Measurements from ENCODE around the gene CACNB4.
A peak's percentile ranks its signal among the peaks of the same experiment; 100 is the strongest.

CACNB4 gene

DNA sequence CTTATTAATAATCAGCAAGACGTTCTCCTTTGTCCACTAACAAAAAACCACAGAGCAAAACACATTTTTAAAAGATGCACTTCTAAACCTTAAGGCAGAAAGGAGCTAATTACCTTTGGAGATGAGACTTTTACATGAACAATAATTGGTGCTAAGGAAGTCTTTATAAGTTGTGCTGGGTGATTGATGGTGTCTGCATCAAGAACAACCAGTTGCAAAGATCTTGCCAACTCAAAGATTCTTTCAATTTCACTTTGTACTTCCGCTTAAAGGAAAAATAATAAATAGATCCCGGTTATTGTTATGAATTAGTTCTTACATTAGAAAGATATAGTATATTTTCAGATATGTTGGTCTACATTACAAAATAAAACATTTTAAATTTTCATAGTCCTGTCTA is 243.7 kb downstream of the CACNB4 start:
- H3K27ac ChIP-seq (ENCODE audit: low read depth, low read length, poor library complexity, severe bottlenecking) = no peak overlapping the region
- TF ChIP-seq, protein P1, sequence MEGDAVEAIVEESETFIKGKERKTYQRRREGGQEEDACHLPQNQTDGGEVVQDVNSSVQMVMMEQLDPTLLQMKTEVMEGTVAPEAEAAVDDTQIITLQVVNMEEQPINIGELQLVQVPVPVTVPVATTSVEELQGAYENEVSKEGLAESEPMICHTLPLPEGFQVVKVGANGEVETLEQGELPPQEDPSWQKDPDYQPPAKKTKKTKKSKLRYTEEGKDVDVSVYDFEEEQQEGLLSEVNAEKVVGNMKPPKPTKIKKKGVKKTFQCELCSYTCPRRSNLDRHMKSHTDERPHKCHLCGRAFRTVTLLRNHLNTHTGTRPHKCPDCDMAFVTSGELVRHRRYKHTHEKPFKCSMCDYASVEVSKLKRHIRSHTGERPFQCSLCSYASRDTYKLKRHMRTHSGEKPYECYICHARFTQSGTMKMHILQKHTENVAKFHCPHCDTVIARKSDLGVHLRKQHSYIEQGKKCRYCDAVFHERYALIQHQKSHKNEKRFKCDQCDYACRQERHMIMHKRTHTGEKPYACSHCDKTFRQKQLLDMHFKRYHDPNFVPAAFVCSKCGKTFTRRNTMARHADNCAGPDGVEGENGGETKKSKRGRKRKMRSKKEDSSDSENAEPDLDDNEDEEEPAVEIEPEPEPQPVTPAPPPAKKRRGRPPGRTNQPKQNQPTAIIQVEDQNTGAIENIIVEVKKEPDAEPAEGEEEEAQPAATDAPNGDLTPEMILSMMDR (IDR thresholded peaks at IDR 0.05; ENCODE audit: low read length) = no peak
- no peak for TF ChIP-seq EZH2 (IDR thresholded peaks at IDR 0.05; ENCODE audit: borderline replicate concordance, low read length)
- no peak overlapping the region for H3K4me3 ChIP-seq (ENCODE audit: low read depth, low read length, poor library complexity, severe bottlenecking)
- H3K9ac ChIP-seq (ENCODE audit: low read length) = no peak overlapping the region
- no peaks in the 10 kb centered on the region for H3K9me3 ChIP-seq (ENCODE audit: low read length)
- H3K36me3 ChIP-seq (ENCODE audit: insufficient read depth, low read length) = no peaks in the 10 kb centered on the region
- H3K27me3 ChIP-seq (ENCODE audit: insufficient read depth, low read length) = no peaks in the 10 kb centered on the region
- 0 out of 2 replicates have a peak overlapping the region, but pooled peaks have one; percentile 35 for H3K4me2 ChIP-seq (ENCODE audit: low read length)
- no peaks in the 10 kb centered on the region for H3F3A ChIP-seq (ENCODE audit: insufficient read depth, low read length)
- H2AFZ ChIP-seq (ENCODE audit: low read length) = peak overlapping the region; percentile 41; the same call in 1 of the 2 replicates
- no peaks in the 10 kb centered on the region for H3K79me2 ChIP-seq (ENCODE audit: insufficient read depth, low read length)
- peaks cover 9% of the 10 kb centered on the region for H3K4me1 ChIP-seq (ENCODE audit: insufficient read depth, low read length, severe bottlenecking)
- H4K20me1 ChIP-seq (ENCODE audit: insufficient read depth, low read length) = no peaks in the 10 kb centered on the region
- H3K9me2 ChIP-seq (ENCODE audit: low read depth, low read length) = no peaks in the 10 kb centered on the region

DNA sequence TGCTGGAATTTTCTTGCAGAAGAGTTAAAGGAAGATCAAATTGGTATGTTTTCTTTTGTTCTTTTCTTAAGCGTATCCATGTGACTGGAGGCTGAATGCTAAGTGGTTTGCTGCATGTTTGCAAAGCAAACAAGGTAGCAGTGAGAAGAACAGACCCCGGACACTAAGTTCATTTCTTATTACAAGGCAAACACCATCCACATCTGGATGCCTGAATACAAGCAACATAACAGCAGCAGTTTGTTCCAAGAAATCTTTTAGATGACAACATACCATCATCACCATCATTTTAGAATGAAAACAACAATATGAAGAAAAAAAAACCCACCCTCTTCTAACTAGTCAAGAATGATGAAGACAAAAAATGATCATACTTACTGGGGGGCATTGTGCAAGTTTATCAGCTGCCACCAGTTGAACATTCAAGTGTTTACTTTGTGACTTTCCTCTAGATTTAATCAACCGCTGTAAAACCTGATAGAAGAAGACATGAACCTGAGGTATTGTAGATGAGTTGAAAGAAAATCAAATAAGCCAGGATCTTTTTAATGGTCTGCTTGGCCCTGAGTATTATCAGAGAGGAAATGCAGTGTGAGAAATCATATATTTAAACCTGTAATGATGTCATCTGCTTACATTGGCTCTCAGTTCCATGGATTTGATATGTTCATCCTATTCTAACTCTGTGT is 245.6 kb downstream of the CACNB4 start:
- Histone ChIP-seq H4K20me1 (ENCODE audit: insufficient read depth, low read length) (no peaks in the 10 kb centered on the region), H3K79me2 (ENCODE audit: insufficient read depth, low read length) (no peaks in the 10 kb centered on the region), H3K27me3 (ENCODE audit: insufficient read depth, low read length) (no peaks in the 10 kb centered on the region), H3K9ac (ENCODE audit: low read length) (no peak overlapping the region), H3K4me3 (ENCODE audit: low read depth, low read length, poor library complexity, severe bottlenecking) (no peak overlapping the region), H3K4me1 (ENCODE audit: insufficient read depth, low read length, severe bottlenecking) (peaks cover 9% of the 10 kb centered on the region), H3K4me2 (ENCODE audit: low read length) (no peak overlapping the region), H3K36me3 (ENCODE audit: insufficient read depth, low read length) (no peaks in the 10 kb centered on the region), H2AFZ (ENCODE audit: low read length) (no peak overlapping the region), H3K27ac (ENCODE audit: low read depth, low read length, poor library complexity, severe bottlenecking) (no peak overlapping the region), H3F3A (ENCODE audit: insufficient read depth, low read length) (no peaks in the 10 kb centered on the region), H3K9me2 (ENCODE audit: low read depth, low read length) (no peaks in the 10 kb centered on the region), H3K9me3 (ENCODE audit: low read length) (no peaks in the 10 kb centered on the region)
- TF ChIP-seq, protein P1 (IDR thresholded peaks at IDR 0.05; ENCODE audit: low read length) = no peak
- TF ChIP-seq EZH2 (IDR thresholded peaks at IDR 0.05; ENCODE audit: borderline replicate concordance, low read length) = no peak

DNA sequence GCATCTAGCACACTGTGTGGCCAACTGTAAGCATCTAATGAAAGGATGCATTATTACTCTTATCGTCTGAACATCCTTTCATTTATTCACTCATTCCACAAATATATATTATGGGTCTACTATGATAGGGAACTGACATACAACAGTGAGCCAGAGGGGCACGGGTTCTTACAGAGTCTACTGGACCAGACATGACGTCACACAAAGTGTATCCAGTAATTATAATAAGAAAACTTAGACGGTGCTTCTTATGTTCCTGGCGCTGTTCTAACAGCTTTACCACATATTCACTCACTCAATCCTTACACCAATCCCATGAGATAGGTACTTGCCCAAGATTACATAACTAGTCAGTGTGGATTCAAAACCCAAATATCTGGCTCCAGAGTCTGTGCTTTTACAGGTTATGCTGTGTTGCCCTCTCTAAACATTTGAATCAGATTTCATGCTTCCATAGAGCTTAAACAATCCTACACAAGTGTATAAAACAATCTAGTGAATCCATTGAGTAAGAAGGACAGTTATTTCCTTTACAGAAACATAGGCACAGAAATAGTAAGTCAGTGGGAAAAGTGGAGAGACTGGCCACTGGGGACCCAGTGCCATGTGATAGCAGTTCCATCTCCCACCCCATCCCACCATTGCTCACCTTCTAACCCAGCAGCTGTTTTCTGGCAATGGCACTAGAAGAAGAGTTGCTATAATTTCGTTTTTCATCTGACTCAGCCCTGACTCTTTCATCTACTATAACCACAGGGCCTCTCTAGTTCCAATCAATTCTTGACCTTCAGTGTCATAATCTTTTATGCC is 246.4 kb downstream of the CACNB4 start:
- no peaks in the 10 kb centered on the region for H4K20me1 ChIP-seq (ENCODE audit: insufficient read depth, low read length)
- H2AFZ ChIP-seq (ENCODE audit: low read length) = no peak overlapping the region
- no peak overlapping the region for H3K4me3 ChIP-seq (ENCODE audit: low read depth, low read length, poor library complexity, severe bottlenecking)
- no peaks in the 10 kb centered on the region for H3K9me3 ChIP-seq (ENCODE audit: low read length)
- H3K4me1 ChIP-seq (ENCODE audit: insufficient read depth, low read length, severe bottlenecking) = peaks cover 9% of the 10 kb centered on the region
- H3K27me3 ChIP-seq (ENCODE audit: insufficient read depth, low read length) = no peaks in the 10 kb centered on the region
- H3K4me2 ChIP-seq (ENCODE audit: low read length) = no peak overlapping the region
- no peaks in the 10 kb centered on the region for H3K79me2 ChIP-seq (ENCODE audit: insufficient read depth, low read length)
- H3K9ac ChIP-seq (ENCODE audit: low read length) = no peak overlapping the region
- no peaks in the 10 kb centered on the region for H3F3A ChIP-seq (ENCODE audit: insufficient read depth, low read length)
- TF ChIP-seq, protein P1 (IDR thresholded peaks at IDR 0.05; ENCODE audit: low read length) = no peak
- no peak for TF ChIP-seq EZH2 (IDR thresholded peaks at IDR 0.05; ENCODE audit: borderline replicate concordance, low read length)
- no peaks in the 10 kb centered on the region for H3K9me2 ChIP-seq (ENCODE audit: low read depth, low read length)
- no peaks in the 10 kb centered on the region for H3K36me3 ChIP-seq (ENCODE audit: insufficient read depth, low read length)
- no peak overlapping the region for H3K27ac ChIP-seq (ENCODE audit: low read depth, low read length, poor library complexity, severe bottlenecking)
